ENCODE data around the gene APAF1.

APAF1 gene

GRCh38 chr12:98696036-98696646 lies 51.1 kb downstream of the APAF1 start:
- no peak overlapping the region for H3K4me3 ChIP-seq (ENCODE audit: low read depth in 1 of 5, low read length in 5 of 5)
- peaks cover 0 to 12% (median 4%) of the 10 kb centered on the region in 5 donors for H3K4me1 ChIP-seq (ENCODE audit: control insufficient read depth in 5 of 5, insufficient read depth in 5 of 5, low read length in 5 of 5)
- H3K9ac ChIP-seq (ENCODE audit: low read length in 5 of 5): no peak overlapping the region
- H3K9me3 ChIP-seq (ENCODE audit: control insufficient read depth in 5 of 5, low read length in 5 of 5): no peaks in the 10 kb centered on the region
- no peaks in the 10 kb centered on the region for H3K27me3 ChIP-seq (ENCODE audit: control insufficient read depth in 5 of 5, insufficient read depth in 4 of 5, low read length in 5 of 5)
- peaks cover 4 to 34% (median 12%) of the 10 kb centered on the region in 5 donors for H3K36me3 ChIP-seq (ENCODE audit: control insufficient read depth in 5 of 5, insufficient read depth in 5 of 5, low read length in 5 of 5)
- H3K27ac ChIP-seq (ENCODE audit: low read depth, low read length): no peak overlapping the region

GRCh38 chr12:98697209-98697608 lies 52.1 kb downstream of the APAF1 start:
- Histone ChIP-seq H3K27me3 (ENCODE audit: control insufficient read depth in 5 of 5, insufficient read depth in 4 of 5, low read length in 5 of 5) (no peaks in the 10 kb centered on the region), H3K36me3 (ENCODE audit: control insufficient read depth in 5 of 5, insufficient read depth in 5 of 5, low read length in 5 of 5) (peaks cover 0 to 35% (median 12%) of the 10 kb centered on the region in 5 donors), H3K4me1 (ENCODE audit: control insufficient read depth in 5 of 5, insufficient read depth in 5 of 5, low read length in 5 of 5) (peaks cover 0 to 12% (median 4%) of the 10 kb centered on the region in 5 donors), H3K4me3 (ENCODE audit: low read depth in 1 of 5, low read length in 5 of 5) (no peak overlapping the region), H3K27ac (ENCODE audit: low read depth, low read length) (no peak overlapping the region), H3K9me3 (ENCODE audit: control insufficient read depth in 5 of 5, low read length in 5 of 5) (no peaks in the 10 kb centered on the region), H3K9ac (ENCODE audit: low read length in 5 of 5) (no peak overlapping the region)

GRCh38 chr12:98698603-98699463 lies 53.7 kb downstream of the APAF1 start:
- Histone ChIP-seq H3K36me3 (ENCODE audit: control insufficient read depth in 5 of 5, insufficient read depth in 5 of 5, low read length in 5 of 5) (peaks cover 0 to 38% (median 10%) of the 10 kb centered on the region in 5 donors), H3K9me3 (ENCODE audit: control insufficient read depth in 5 of 5, low read length in 5 of 5) (no peaks in the 10 kb centered on the region), H3K4me3 (ENCODE audit: low read depth in 1 of 5, low read length in 5 of 5) (no peak overlapping the region)

GRCh38 chr12:98699586-98699985 lies 54.5 kb downstream of the APAF1 start:
- peaks cover 0 to 40% (median 10%) of the 10 kb centered on the region in 5 donors for H3K36me3 ChIP-seq (ENCODE audit: control insufficient read depth in 5 of 5, insufficient read depth in 5 of 5, low read length in 5 of 5)

More at GRCh38 chr12:98698603-98699463, 53.7 kb downstream of the APAF1 start:
- H3K27me3 ChIP-seq (ENCODE audit: control insufficient read depth in 5 of 5, insufficient read depth in 4 of 5, low read length in 5 of 5): no peaks in the 10 kb centered on the region
- H3K27ac ChIP-seq (ENCODE audit: low read depth, low read length): no peak overlapping the region
- H3K9ac ChIP-seq (ENCODE audit: low read length in 5 of 5): no peak overlapping the region
- H3K4me1 ChIP-seq (ENCODE audit: control insufficient read depth in 5 of 5, insufficient read depth in 5 of 5, low read length in 5 of 5): peaks cover 0 to 12% (median 4%) of the 10 kb centered on the region in 5 donors

GRCh38 chr12:98701166-98701565 lies 56.1 kb downstream of the APAF1 start:
- peaks cover 0 to 33% (median 13%) of the 10 kb centered on the region in 5 donors for H3K36me3 ChIP-seq (ENCODE audit: control insufficient read depth in 5 of 5, insufficient read depth in 5 of 5, low read length in 5 of 5)

More at GRCh38 chr12:98699586-98699985, 54.5 kb downstream of the APAF1 start:
- Histone ChIP-seq H3K4me1 (ENCODE audit: control insufficient read depth in 5 of 5, insufficient read depth in 5 of 5, low read length in 5 of 5) (peaks cover 0 to 12% (median 4%) of the 10 kb centered on the region in 5 donors), H3K27ac (ENCODE audit: low read depth, low read length) (no peak overlapping the region), H3K27me3 (ENCODE audit: control insufficient read depth in 5 of 5, insufficient read depth in 4 of 5, low read length in 5 of 5) (no peaks in the 10 kb centered on the region), H3K9me3 (ENCODE audit: control insufficient read depth in 5 of 5, low read length in 5 of 5) (no peaks in the 10 kb centered on the region), H3K4me3 (ENCODE audit: low read depth in 1 of 5, low read length in 5 of 5) (no peak overlapping the region), H3K9ac (ENCODE audit: low read length in 5 of 5) (no peak overlapping the region)

GRCh38 chr12:98709022-98709421 lies 63.9 kb downstream of the APAF1 start:
- Histone ChIP-seq H3K9ac (ENCODE audit: low read length in 5 of 5) (no peak overlapping the region), H3K9me3 (ENCODE audit: control insufficient read depth in 5 of 5, low read length in 5 of 5) (no peaks in the 10 kb centered on the region), H3K27me3 (ENCODE audit: control insufficient read depth in 5 of 5, insufficient read depth in 4 of 5, low read length in 5 of 5) (no peaks in the 10 kb centered on the region), H3K4me1 (ENCODE audit: control insufficient read depth in 5 of 5, insufficient read depth in 5 of 5, low read length in 5 of 5) (no peaks in the 10 kb centered on the region), H3K27ac (ENCODE audit: low read depth, low read length) (no peak overlapping the region), H3K36me3 (ENCODE audit: control insufficient read depth in 5 of 5, insufficient read depth in 5 of 5, low read length in 5 of 5) (peaks cover 25 to 58% (median 34%) of the 10 kb centered on the region in 5 donors), H3K4me3 (ENCODE audit: low read depth in 1 of 5, low read length in 5 of 5) (no peak overlapping the region)

More at GRCh38 chr12:98701166-98701565, 56.1 kb downstream of the APAF1 start:
- no peak overlapping the region for H3K27ac ChIP-seq (ENCODE audit: low read depth, low read length)
- no peak overlapping the region for H3K9ac ChIP-seq (ENCODE audit: low read length in 5 of 5)
- peaks cover 0 to 12% (median 4%) of the 10 kb centered on the region in 5 donors for H3K4me1 ChIP-seq (ENCODE audit: control insufficient read depth in 5 of 5, insufficient read depth in 5 of 5, low read length in 5 of 5)
- H3K4me3 ChIP-seq (ENCODE audit: low read depth in 1 of 5, low read length in 5 of 5): no peak overlapping the region
- H3K9me3 ChIP-seq (ENCODE audit: control insufficient read depth in 5 of 5, low read length in 5 of 5): no peaks in the 10 kb centered on the region
- no peaks in the 10 kb centered on the region for H3K27me3 ChIP-seq (ENCODE audit: control insufficient read depth in 5 of 5, insufficient read depth in 4 of 5, low read length in 5 of 5)

- Histone ChIP-seq H3K4me1 (ENCODE audit: control insufficient read depth in 5 of 5, insufficient read depth in 5 of 5, low read length in 5 of 5) (no peaks in the 10 kb centered on the region), H3K9ac (ENCODE audit: low read length in 5 of 5) (no peak overlapping the region), H3K9me3 (ENCODE audit: control insufficient read depth in 5 of 5, low read length in 5 of 5) (no peaks in the 10 kb centered on the region), H3K4me3 (ENCODE audit: low read depth in 1 of 5, low read length in 5 of 5) (no peak overlapping the region), H3K27me3 (ENCODE audit: control insufficient read depth in 5 of 5, insufficient read depth in 4 of 5, low read length in 5 of 5) (no peaks in the 10 kb centered on the region), H3K27ac (ENCODE audit: low read depth, low read length) (no peak overlapping the region), H3K36me3 (ENCODE audit: control insufficient read depth in 5 of 5, insufficient read depth in 5 of 5, low read length in 5 of 5) (peaks cover 22 to 56% (median 33%) of the 10 kb centered on the region in 5 donors)
Observed at GRCh38 chr12:98714426-98714825, 69.3 kb downstream of the APAF1 start.

- no peak overlapping the region for H3K27ac ChIP-seq (ENCODE audit: low read depth, low read length)
- no peaks in the 10 kb centered on the region for H3K9me3 ChIP-seq (ENCODE audit: control insufficient read depth in 5 of 5, low read length in 5 of 5)
- H3K4me3 ChIP-seq (ENCODE audit: low read depth in 1 of 5, low read length in 5 of 5): no peak overlapping the region
- H3K4me1 ChIP-seq (ENCODE audit: control insufficient read depth in 5 of 5, insufficient read depth in 5 of 5, low read length in 5 of 5): no peaks in the 10 kb centered on the region
- peaks cover 20 to 48% (median 35%) of the 10 kb centered on the region in 5 donors for H3K36me3 ChIP-seq (ENCODE audit: control insufficient read depth in 5 of 5, insufficient read depth in 5 of 5, low read length in 5 of 5)
- H3K9ac ChIP-seq (ENCODE audit: low read length in 5 of 5): no peak overlapping the region
- H3K27me3 ChIP-seq (ENCODE audit: control insufficient read depth in 5 of 5, insufficient read depth in 4 of 5, low read length in 5 of 5): no peaks in the 10 kb centered on the region
Observed at GRCh38 chr12:98719515-98720504, 74.7 kb downstream of the APAF1 start.

- Histone ChIP-seq H3K4me3 (ENCODE audit: low read depth in 1 of 5, low read length in 5 of 5) (no peak overlapping the region), H3K27me3 (ENCODE audit: control insufficient read depth in 5 of 5, insufficient read depth in 4 of 5, low read length in 5 of 5) (no peaks in the 10 kb centered on the region), H3K9me3 (ENCODE audit: control insufficient read depth in 5 of 5, low read length in 5 of 5) (no peaks in the 10 kb centered on the region), H3K36me3 (ENCODE audit: control insufficient read depth in 5 of 5, insufficient read depth in 5 of 5, low read length in 5 of 5) (peaks cover 26 to 50% (median 41%) of the 10 kb centered on the region in 5 donors), H3K9ac (ENCODE audit: low read length in 5 of 5) (no peak overlapping the region), H3K27ac (ENCODE audit: low read depth, low read length) (no peak overlapping the region), H3K4me1 (ENCODE audit: control insufficient read depth in 5 of 5, insufficient read depth in 5 of 5, low read length in 5 of 5) (no peaks in the 10 kb centered on the region)
Observed at GRCh38 chr12:98721204-98721702, 76.2 kb downstream of the APAF1 start.
